ENCODE measurements around the gene LOXL4.

- TF ChIP-seq POLR2A (IDR thresholded peaks at IDR 0.05; ENCODE audit: extremely low read depth, insufficient read length) (no peak), CTCF (IDR thresholded peaks at IDR 0.05; ENCODE audit: low read depth, low read length) (no peak), MYC (IDR thresholded peaks at IDR 0.05; ENCODE audit: low read depth, low read length) (no peak)
Observed at GRCh38 chr10:98294270-98294627, 26.3 kb upstream of the LOXL4 start.

Data from NB4 (cell line).